ENCODE data around the gene PTH1R. TPM values are rescaled to one million over a fixed set of nuclear protein-coding genes. Genes with fewer than 3 reads are reported as not detected.

The PTH1R gene
- total and polyA plus RNA-seq, 4 donors, result 7.8 to 25.0 (median 13.0) TPM

DNA sequence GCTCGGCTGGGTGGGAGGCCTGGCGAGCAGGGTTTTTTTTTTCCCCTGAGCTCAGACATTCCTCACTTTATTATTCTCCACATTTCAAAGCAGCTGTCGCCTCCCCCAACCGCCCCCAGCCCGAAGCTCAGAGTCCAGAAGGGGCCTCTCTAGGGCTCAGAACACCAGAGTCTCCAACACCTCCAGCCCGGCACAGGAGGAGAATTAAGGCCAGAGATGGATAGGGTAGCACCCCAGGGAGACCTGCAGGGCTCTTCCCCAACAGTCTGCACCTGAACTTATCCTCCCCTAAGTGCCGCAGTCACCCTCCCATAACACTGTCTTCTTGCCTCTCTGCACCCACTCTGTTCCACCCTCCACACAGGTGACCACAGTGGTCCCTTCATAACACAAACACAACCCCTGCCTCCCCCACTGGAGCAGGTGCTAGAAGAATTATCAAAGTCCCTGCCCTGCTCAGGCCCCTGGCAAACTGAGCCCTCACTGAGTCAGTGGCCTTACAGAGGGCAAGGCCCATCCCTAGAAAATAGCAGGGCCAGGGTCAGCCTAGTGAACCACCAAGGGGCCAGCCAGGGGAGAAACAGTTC lies 28.4 kb upstream of the PTH1R start:
- Histone ChIP-seq H3K9me3 (ENCODE audit: control insufficient read depth, insufficient read depth, low read length) (no peaks in the 10 kb centered on the region), H3K27me3 (ENCODE audit: control insufficient read depth, insufficient read depth, low read length) (no peaks in the 10 kb centered on the region), H3K36me3 (ENCODE audit: control insufficient read depth, insufficient read depth, low read length) (no peaks in the 10 kb centered on the region), H3K4me1 (ENCODE audit: control insufficient read depth, insufficient read depth, low read length) (peaks cover 21% of the 10 kb centered on the region), H3K27ac (ENCODE audit: low read depth, low read length) (no peak overlapping the region), H3K4me3 (ENCODE audit: low read depth, low read length) (no peak overlapping the region)
- WGBS (ENCODE audit: insufficient coverage), result 79% methylated on average over 1 of the region's 7 CpGs
- no peak for DNase-seq (ENCODE audit: low read depth in 4 of 6, low spot score in 6 of 6)

DNA sequence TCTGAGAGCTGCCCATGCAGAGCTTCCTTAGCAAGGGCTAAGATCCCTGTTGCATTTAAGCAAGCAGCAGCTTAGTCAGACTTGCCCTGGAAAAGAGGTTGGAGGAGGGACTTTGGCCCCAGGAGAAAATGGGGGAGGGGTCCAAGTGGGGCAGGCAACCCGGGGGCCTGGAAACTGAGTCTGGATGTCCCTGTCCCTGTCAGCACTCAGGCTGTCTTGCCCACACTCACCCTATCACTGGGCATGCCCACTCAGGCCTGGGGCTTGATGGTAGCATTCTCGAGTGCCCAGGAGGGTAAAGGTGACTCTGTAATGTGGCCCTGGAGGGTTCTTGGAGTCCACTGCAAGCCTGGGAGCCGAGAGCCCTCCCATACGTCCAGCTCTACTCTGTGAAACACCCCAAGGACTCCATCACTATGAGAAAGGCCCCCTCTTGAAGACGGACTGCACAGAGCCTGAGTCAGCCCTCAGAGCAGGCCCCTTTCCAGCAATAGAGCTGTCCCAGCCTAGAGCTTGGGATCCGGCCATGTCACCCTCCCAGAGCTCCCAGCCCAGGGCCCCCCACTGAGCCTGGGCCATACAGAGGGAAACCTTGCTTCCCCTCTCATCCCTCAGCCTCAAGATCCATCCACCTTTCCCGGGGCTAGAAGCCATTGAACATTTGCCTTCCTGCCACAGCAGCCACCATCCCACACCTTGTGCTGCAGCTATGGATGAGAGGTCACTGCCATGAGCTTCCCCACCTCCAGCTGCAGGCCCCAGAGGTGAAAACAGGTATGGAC lies 27.6 kb upstream of the PTH1R start:
- no peak for DNase-seq (ENCODE audit: low read depth in 4 of 6, low spot score in 6 of 6)
- 81% methylated on average over 5 of the region's 7 CpGs for WGBS (ENCODE audit: insufficient coverage)
- Histone ChIP-seq H3K27me3 (ENCODE audit: control insufficient read depth, insufficient read depth, low read length) (no peaks in the 10 kb centered on the region), H3K4me1 (ENCODE audit: control insufficient read depth, insufficient read depth, low read length) (peaks cover 19% of the 10 kb centered on the region), H3K27ac (ENCODE audit: low read depth, low read length) (no peak overlapping the region), H3K9me3 (ENCODE audit: control insufficient read depth, insufficient read depth, low read length) (no peaks in the 10 kb centered on the region), H3K4me3 (ENCODE audit: low read depth, low read length) (no peak overlapping the region), H3K36me3 (ENCODE audit: control insufficient read depth, insufficient read depth, low read length) (no peaks in the 10 kb centered on the region)

- no CpG with 5 or more reads among the region's 1 CpG for WGBS (ENCODE audit: insufficient coverage)
- Histone ChIP-seq H3K4me1 (ENCODE audit: control insufficient read depth, insufficient read depth, low read length) (peaks cover 13% of the 10 kb centered on the region), H3K36me3 (ENCODE audit: control insufficient read depth, insufficient read depth, low read length) (no peaks in the 10 kb centered on the region), H3K4me3 (ENCODE audit: low read depth, low read length) (no peak overlapping the region), H3K27ac (ENCODE audit: low read depth, low read length) (no peak overlapping the region), H3K27me3 (ENCODE audit: control insufficient read depth, insufficient read depth, low read length) (no peaks in the 10 kb centered on the region), H3K9me3 (ENCODE audit: control insufficient read depth, insufficient read depth, low read length) (no peaks in the 10 kb centered on the region)
- no peak for DNase-seq (ENCODE audit: low read depth in 4 of 6, low spot score in 6 of 6)
Observed at GRCh38 chr3:46850468-46850779, 27.1 kb upstream of the PTH1R start.

- DNase-seq (ENCODE audit: low read depth in 4 of 6, low spot score in 6 of 6), result no peak
- WGBS (ENCODE audit: insufficient coverage), result 83% methylated on average over 8 of the region's 13 CpGs
Observed at GRCh38 chr3:46851364-46852333, 25.9 kb upstream of the PTH1R start.

DNA sequence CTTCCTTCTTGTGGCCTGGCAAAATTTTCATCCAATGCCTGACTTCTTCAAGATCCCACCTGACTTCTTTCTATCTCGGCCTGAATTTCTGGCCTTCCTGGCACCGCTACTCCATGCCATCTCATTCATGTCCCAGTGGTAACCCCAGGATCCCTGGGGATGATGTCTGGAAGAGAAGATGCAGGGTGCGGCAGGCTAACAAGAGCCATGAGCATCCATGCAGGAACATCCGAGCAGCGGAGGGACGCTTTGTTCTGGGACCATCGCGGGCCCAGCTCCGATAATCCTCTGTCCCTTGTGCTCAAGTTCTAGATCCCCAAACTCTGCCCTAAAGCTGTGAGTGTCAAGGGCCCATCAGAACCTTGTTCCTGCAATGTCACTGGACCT lies 25.2 kb upstream of the PTH1R start:
- no peak for DNase-seq (ENCODE audit: low read depth in 4 of 6, low spot score in 6 of 6)
- Histone ChIP-seq H3K27me3 (ENCODE audit: control insufficient read depth, insufficient read depth, low read length) (no peaks in the 10 kb centered on the region), H3K4me3 (ENCODE audit: low read depth, low read length) (no peak overlapping the region), H3K36me3 (ENCODE audit: control insufficient read depth, insufficient read depth, low read length) (no peaks in the 10 kb centered on the region), H3K4me1 (ENCODE audit: control insufficient read depth, insufficient read depth, low read length) (no peaks in the 10 kb centered on the region), H3K9me3 (ENCODE audit: control insufficient read depth, insufficient read depth, low read length) (no peaks in the 10 kb centered on the region), H3K27ac (ENCODE audit: low read depth, low read length) (no peak overlapping the region)
- 96% methylated on average over 8 of the region's 9 CpGs for WGBS (ENCODE audit: insufficient coverage)

More at GRCh38 chr3:46851364-46852333, 25.9 kb upstream of the PTH1R start:
- no peak overlapping the region for H3K27ac ChIP-seq (ENCODE audit: low read depth, low read length)
- H3K9me3 ChIP-seq (ENCODE audit: control insufficient read depth, insufficient read depth, low read length), result no peaks in the 10 kb centered on the region
- peaks cover 2% of the 10 kb centered on the region for H3K4me1 ChIP-seq (ENCODE audit: control insufficient read depth, insufficient read depth, low read length)
- H3K36me3 ChIP-seq (ENCODE audit: control insufficient read depth, insufficient read depth, low read length), result no peaks in the 10 kb centered on the region
- H3K4me3 ChIP-seq (ENCODE audit: low read depth, low read length), result no peak overlapping the region
- H3K27me3 ChIP-seq (ENCODE audit: control insufficient read depth, insufficient read depth, low read length), result no peaks in the 10 kb centered on the region

DNA sequence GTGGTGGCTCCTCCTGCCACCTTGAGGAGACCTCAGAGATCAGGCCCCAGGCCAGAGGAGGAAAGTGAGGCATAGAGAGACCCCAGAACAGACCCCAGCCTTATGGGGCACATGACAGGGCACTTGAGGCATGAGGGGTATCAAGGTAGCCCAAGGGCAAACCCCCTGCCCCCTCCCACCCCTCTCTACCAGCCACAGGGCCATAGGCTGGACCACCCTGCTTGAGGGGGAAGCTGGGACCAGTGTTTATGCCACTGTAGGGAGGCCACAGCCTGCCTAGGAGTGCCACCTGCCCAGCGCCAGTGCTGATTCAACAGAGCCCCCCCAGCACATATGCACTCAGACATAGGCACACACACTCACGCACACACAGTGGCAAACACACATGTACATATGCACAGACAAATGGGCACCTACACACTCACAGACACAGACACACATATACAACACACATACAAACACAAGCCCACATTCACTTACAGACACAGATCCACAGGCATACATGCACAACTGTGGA lies 24.6 kb upstream of the PTH1R start:
- Histone ChIP-seq H3K36me3 (ENCODE audit: control insufficient read depth, insufficient read depth, low read length) (no peaks in the 10 kb centered on the region), H3K27ac (ENCODE audit: low read depth, low read length) (no peak overlapping the region), H3K9me3 (ENCODE audit: control insufficient read depth, insufficient read depth, low read length) (no peaks in the 10 kb centered on the region), H3K27me3 (ENCODE audit: control insufficient read depth, insufficient read depth, low read length) (no peaks in the 10 kb centered on the region), H3K4me1 (ENCODE audit: control insufficient read depth, insufficient read depth, low read length) (no peaks in the 10 kb centered on the region), H3K4me3 (ENCODE audit: low read depth, low read length) (no peak overlapping the region)
- DNase-seq (ENCODE audit: low read depth in 4 of 6, low spot score in 6 of 6), result no peak
- 100% methylated on average over 2 of the region's 2 CpGs for WGBS (ENCODE audit: insufficient coverage)

- DNase-seq (ENCODE audit: low read depth in 4 of 6, low spot score in 6 of 6), result no peak
- Histone ChIP-seq H3K27me3 (ENCODE audit: control insufficient read depth, insufficient read depth, low read length) (peaks cover 3% of the 10 kb centered on the region), H3K4me1 (ENCODE audit: control insufficient read depth, insufficient read depth, low read length) (no peaks in the 10 kb centered on the region), H3K36me3 (ENCODE audit: control insufficient read depth, insufficient read depth, low read length) (no peaks in the 10 kb centered on the region), H3K4me3 (ENCODE audit: low read depth, low read length) (no peak overlapping the region), H3K9me3 (ENCODE audit: control insufficient read depth, insufficient read depth, low read length) (no peaks in the 10 kb centered on the region), H3K27ac (ENCODE audit: low read depth, low read length) (no peak overlapping the region)
- 73% methylated on average over 11 of the region's 15 CpGs for whole genome bisulfite sequencing (ENCODE audit: insufficient coverage)
Observed at GRCh38 chr3:46853441-46854415, 23.8 kb upstream of the PTH1R start.

DNA sequence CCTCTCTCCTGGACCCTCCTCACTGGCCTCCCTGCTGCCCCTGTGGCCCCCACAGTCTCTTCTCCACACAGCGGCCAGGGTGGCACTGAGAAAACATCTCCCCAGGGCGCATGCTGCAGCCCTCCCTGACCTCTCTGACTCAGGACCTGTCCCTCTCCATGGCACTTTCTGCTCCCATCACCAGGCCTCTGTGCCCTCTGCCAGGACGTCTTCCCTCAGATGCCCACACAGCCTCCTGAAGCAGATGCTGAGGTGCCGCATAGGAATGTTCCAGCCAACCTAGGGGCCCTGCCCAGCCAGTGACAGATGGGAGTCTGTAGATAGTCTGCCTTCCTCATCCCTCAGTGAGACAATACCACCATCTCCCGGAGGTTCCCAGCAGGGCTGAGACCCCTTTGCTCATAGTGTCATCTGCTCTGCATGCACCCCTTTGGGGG lies 22.9 kb upstream of the PTH1R start:
- Histone ChIP-seq H3K27me3 (ENCODE audit: control insufficient read depth, insufficient read depth, low read length) (peaks cover 3% of the 10 kb centered on the region), H3K4me1 (ENCODE audit: control insufficient read depth, insufficient read depth, low read length) (peaks cover 4% of the 10 kb centered on the region), H3K4me3 (ENCODE audit: low read depth, low read length) (no peak overlapping the region), H3K9me3 (ENCODE audit: control insufficient read depth, insufficient read depth, low read length) (no peaks in the 10 kb centered on the region), H3K36me3 (ENCODE audit: control insufficient read depth, insufficient read depth, low read length) (no peaks in the 10 kb centered on the region), H3K27ac (ENCODE audit: low read depth, low read length) (no peak overlapping the region)
- DNase-seq (ENCODE audit: low read depth in 4 of 6, low spot score in 6 of 6), result no peak
- 70% methylated on average over 4 of the region's 5 CpGs for WGBS (ENCODE audit: insufficient coverage)
